ENCODE measurements around the gene MCOLN1. TPM values are rescaled to one million over a fixed set of nuclear protein-coding genes. Genes with fewer than 3 reads are reported as not detected.

Gene MCOLN1
- total RNA-seq, 1 donor from 2014 or later: 24.4 TPM

GRCh38 chr19:7544626-7545025 lies 22.2 kb downstream of the MCOLN1 start:
- Mint-ChIP-seq H3K27me3 (ENCODE audit: low read depth) (no peaks in the 10 kb centered on the region), H3K4me3 (no peak overlapping the region), H3K36me3 (ENCODE audit: low read depth) (peaks cover 3% of the 10 kb centered on the region), H3K9me3 (no peaks in the 10 kb centered on the region), H3K27ac (ENCODE audit: unreplicated experiment) (no peak overlapping the region), H3K4me1 (no peaks in the 10 kb centered on the region)
- no peak for DNase-seq (ENCODE audit: low read depth, low spot score)
- TF ChIP-seq CTCF (conservative IDR thresholded peaks at IDR 0.05): no peak

- peaks cover 1% of the 10 kb centered on the region for H3K36me3 Mint-ChIP-seq (ENCODE audit: low read depth)
- no peak overlapping the region for H3K4me3 Mint-ChIP-seq
- no peak for DNase-seq (ENCODE audit: low read depth, low spot score)
- no peaks in the 10 kb centered on the region for H3K27me3 Mint-ChIP-seq (ENCODE audit: low read depth)
- TF ChIP-seq CTCF (conservative IDR thresholded peaks at IDR 0.05): no peak
- no peaks in the 10 kb centered on the region for H3K9me3 Mint-ChIP-seq
- no peak overlapping the region for H3K27ac Mint-ChIP-seq (ENCODE audit: unreplicated experiment)
- H3K4me1 Mint-ChIP-seq: no peaks in the 10 kb centered on the region
These were observed 22.9 kb downstream of the MCOLN1 start for GRCh38 chr19:7545300-7545699.

DNA sequence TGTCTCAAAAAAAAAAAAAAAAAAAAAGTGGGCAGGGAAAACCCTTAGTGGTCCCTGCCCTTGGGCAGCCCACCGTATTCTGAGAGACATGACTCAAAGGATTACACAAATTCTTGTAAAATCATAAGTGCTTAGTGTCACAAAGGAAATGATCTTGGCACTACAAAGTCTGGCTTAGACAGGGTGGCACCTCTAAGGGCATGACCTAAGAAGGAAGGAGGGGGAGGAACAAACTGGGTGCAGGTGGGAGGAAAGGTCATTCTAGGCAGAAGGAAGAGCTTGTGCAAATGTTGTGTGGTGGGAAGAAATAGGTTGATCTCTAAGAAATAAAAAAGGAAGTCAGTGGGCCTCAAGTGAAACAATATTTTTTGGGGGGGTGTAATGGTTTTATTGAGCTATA lies 23.5 kb downstream of the MCOLN1 start:
- H3K27me3 Mint-ChIP-seq (ENCODE audit: low read depth): no peaks in the 10 kb centered on the region
- no peak for DNase-seq (ENCODE audit: low read depth, low spot score)
- no peaks in the 10 kb centered on the region for H3K4me1 Mint-ChIP-seq
- H3K36me3 Mint-ChIP-seq (ENCODE audit: low read depth): no peaks in the 10 kb centered on the region
- no peak overlapping the region for H3K27ac Mint-ChIP-seq (ENCODE audit: unreplicated experiment)
- no peak for TF ChIP-seq CTCF (conservative IDR thresholded peaks at IDR 0.05)
- no peak overlapping the region for H3K4me3 Mint-ChIP-seq
- H3K9me3 Mint-ChIP-seq: no peaks in the 10 kb centered on the region

- Mint-ChIP-seq H3K27me3 (ENCODE audit: low read depth) (no peaks in the 10 kb centered on the region), H3K36me3 (ENCODE audit: low read depth) (peaks cover 2% of the 10 kb centered on the region), H3K9me3 (no peaks in the 10 kb centered on the region), H3K4me3 (no peak overlapping the region), H3K4me1 (peaks cover 5% of the 10 kb centered on the region), H3K27ac (ENCODE audit: unreplicated experiment) (no peak overlapping the region)
- DNase-seq (ENCODE audit: low read depth, low spot score): no peak
- no peak for TF ChIP-seq CTCF (conservative IDR thresholded peaks at IDR 0.05)
These were observed 24.7 kb downstream of the MCOLN1 start for GRCh38 chr19:7547159-7547558.

- Mint-ChIP-seq H3K36me3 (ENCODE audit: low read depth) (peaks cover 2% of the 10 kb centered on the region), H3K4me1 (peaks cover 5% of the 10 kb centered on the region), H3K4me3 (no peak overlapping the region), H3K9me3 (no peaks in the 10 kb centered on the region), H3K27me3 (ENCODE audit: low read depth) (no peaks in the 10 kb centered on the region), H3K27ac (ENCODE audit: unreplicated experiment) (no peak overlapping the region)
- no peak for TF ChIP-seq CTCF (conservative IDR thresholded peaks at IDR 0.05)
- DNase-seq (ENCODE audit: low read depth, low spot score): no peak
These were observed 27.2 kb downstream of the MCOLN1 start for GRCh38 chr19:7549429-7550148.

Data from neural crest cell (in vitro differentiated cells).